ENCODE results near the gene HID1. TPM values are rescaled to one million over a fixed set of nuclear protein-coding genes. Genes with fewer than 3 reads are reported as not detected.
"Not testable (repeated sequence)": the region's sequence is repeated elsewhere in the genome, so short reads cannot be mapped to it uniquely, and the experiment has no call there.

HID1 gene
- polyA plus RNA-seq (2013, experiment 1 of 2; ENCODE audit: insufficient read length), result 0.31 TPM
- polyA plus RNA-seq (2013, experiment 2 of 2; ENCODE audit: insufficient read length), result 0.60 TPM

- peak; percentile 9 for DNase-seq
These were observed at the start of gene HID1 for GRCh38 chr17:74972107-74972972. Gene HID1, minus strand, starts transcription at chr17:74972759. Its CDS starts 103 bp downstream, at chr17:74972656.

GRCh38 chr17:75020331-75021110 lies 48.0 kb upstream of the HID1 start:
- DNase-seq, result no peak

- no peak for DNase-seq
These were observed 47.2 kb upstream of the HID1 start for GRCh38 chr17:75019710-75020109.

GRCh38 chr17:75019146-75019545 lies 46.6 kb upstream of the HID1 start:
- DNase-seq, result no peak

- DNase-seq, result no peak
These were observed 40.6 kb upstream of the HID1 start for GRCh38 chr17:75013092-75013559.

GRCh38 chr17:75012346-75013091 lies 40.0 kb upstream of the HID1 start, which contains the start of gene MRPL58:
Gene MRPL58, plus strand, starts transcription at chr17:75012670. Its CDS starts 17 bp downstream, at chr17:75012687.
- DNase-seq, result peak; percentile 87

GRCh38 chr17:75012096-75012345 lies 39.5 kb upstream of the HID1 start:
- no peak for DNase-seq

GRCh38 chr17:75011401-75012095 lies 39.0 kb upstream of the HID1 start:
- DNase-seq, result peak; percentile 69

- peak; percentile 13 for DNase-seq
These were observed 38.3 kb upstream of the HID1 start for GRCh38 chr17:75010683-75011400.

- no peak for DNase-seq
These were observed 36.7 kb upstream of the HID1 start for GRCh38 chr17:75009139-75009724.

GRCh38 chr17:75008373-75008772 lies 35.8 kb upstream of the HID1 start:
- DNase-seq, result no peak

GRCh38 chr17:75006653-75007052 lies 34.1 kb upstream of the HID1 start:
- DNase-seq, result no peak

- DNase-seq, result not testable (repeated sequence)
These were observed 33.5 kb upstream of the HID1 start for GRCh38 chr17:75006084-75006483.

- DNase-seq, result no peak
These were observed 32.7 kb upstream of the HID1 start for GRCh38 chr17:75005291-75005690.

- DNase-seq, result no peak
These were observed 31.8 kb upstream of the HID1 start for GRCh38 chr17:75004371-75004770.

- no peak for DNase-seq
These were observed 31.4 kb upstream of the HID1 start for GRCh38 chr17:75003957-75004355.

GRCh38 chr17:75003070-75003956 lies 30.8 kb upstream of the HID1 start:
- DNase-seq, result no peak

GRCh38 chr17:75001915-75002843 lies 29.6 kb upstream of the HID1 start:
- no peak for DNase-seq

GRCh38 chr17:74999523-74999922 lies 27.0 kb upstream of the HID1 start:
- no peak for DNase-seq

Data from fibroblast of skin of back (primary cell).